Effector CD8-positive, alpha-beta T cell (primary cell): ENCODE measurements around the gene SLC7A1.

Source experiments
- DNase-seq: peaks from one replicate; lab custom pipeline; 2025; lab: John Stamatoyannopoulos, UW

The SLC7A1 gene

GRCh38 chr13:29489650-29490560, 105.6 kb downstream of the SLC7A1 start:
- no peak for DNase-seq

GRCh38 chr13:29487466-29488454, 107.7 kb downstream of the SLC7A1 start:
- no peak for DNase-seq

- DNase-seq: no peak
Observed at GRCh38 chr13:29486551-29486950, 108.9 kb downstream of the SLC7A1 start.

- DNase-seq: no peak
Observed at GRCh38 chr13:29484796-29485195, 110.7 kb downstream of the SLC7A1 start.

- DNase-seq: no peak
Observed at GRCh38 chr13:29484236-29484635, 111.3 kb downstream of the SLC7A1 start.

- no peak for DNase-seq
Observed at GRCh38 chr13:29483623-29484022, 111.9 kb downstream of the SLC7A1 start.

GRCh38 chr13:29483211-29483610, 112.3 kb downstream of the SLC7A1 start:
- DNase-seq: no peak

- no peak for DNase-seq
Observed at GRCh38 chr13:29482504-29482903, 113.0 kb downstream of the SLC7A1 start.

- no peak for DNase-seq
Observed at GRCh38 chr13:29481603-29482002, 113.9 kb downstream of the SLC7A1 start.

- no peak for DNase-seq
Observed at GRCh38 chr13:29480893-29481525, 114.5 kb downstream of the SLC7A1 start.

GRCh38 chr13:29479716-29480492, 115.6 kb downstream of the SLC7A1 start:
- DNase-seq: no peak

- no peak for DNase-seq
Observed at GRCh38 chr13:29476046-29476445, 119.4 kb downstream of the SLC7A1 start.

GRCh38 chr13:29474991-29475390, 120.5 kb downstream of the SLC7A1 start:
- DNase-seq: no peak

- DNase-seq: no peak
Observed at GRCh38 chr13:29473166-29473565, 122.3 kb downstream of the SLC7A1 start.

GRCh38 chr13:29472332-29472961, 123.0 kb downstream of the SLC7A1 start:
- no peak for DNase-seq

GRCh38 chr13:29471551-29471950, 123.9 kb downstream of the SLC7A1 start:
- no peak for DNase-seq

- DNase-seq: no peak
Observed at GRCh38 chr13:29465741-29466293, 129.7 kb downstream of the SLC7A1 start.

- no peak for DNase-seq
Observed at GRCh38 chr13:29464105-29464679, 131.3 kb downstream of the SLC7A1 start.

- DNase-seq: no peak
Observed at GRCh38 chr13:29459813-29460355, 135.6 kb downstream of the SLC7A1 start.
